Activated naive CD8-positive, alpha-beta T cell (primary cell): Measurements from ENCODE around the gene ZBTB20.

Source experiments
- H3K27ac Mint-ChIP-seq: one replicate; pipeline ENCODE4 v1.8.0; 2021; ENCODE audit warnings: mixed read lengths
- H3K27me3 Mint-ChIP-seq: one replicate; pipeline ENCODE4 v1.8.0; 2021; ENCODE audit warnings: mixed read lengths
- H3K36me3 Mint-ChIP-seq: one replicate; pipeline ENCODE4 v1.8.0; 2021; ENCODE audit warnings: mixed read lengths
- H3K4me1 Mint-ChIP-seq: one replicate; pipeline ENCODE4 v1.8.0; 2021; ENCODE audit warnings: low read depth, mixed read lengths
- H3K4me3 Mint-ChIP-seq: one replicate; pipeline ENCODE4 v1.8.0; 2021; ENCODE audit warnings: mild to moderate bottlenecking, mixed read lengths
- H3K9me3 Mint-ChIP-seq: one replicate; pipeline ENCODE4 v1.8.0; 2021; ENCODE audit warnings: low read depth, mixed read lengths

Gene ZBTB20

GRCh38 chr3:114764056-114764492 is 383.0 kb downstream of the ZBTB20 start:
- H3K9me3 Mint-ChIP-seq, result no peaks in the 10 kb centered on the region

GRCh38 chr3:114762144-114762543 is 384.9 kb downstream of the ZBTB20 start:
- Mint-ChIP-seq H3K27ac (no peak overlapping the region), H3K27me3 (no peaks in the 10 kb centered on the region), H3K36me3 (peaks cover 7% of the 10 kb centered on the region), H3K4me3 (no peak overlapping the region), H3K9me3 (no peaks in the 10 kb centered on the region), H3K4me1 (peaks cover 29% of the 10 kb centered on the region)

More at GRCh38 chr3:114764056-114764492, 383.0 kb downstream of the ZBTB20 start:
- Mint-ChIP-seq H3K27me3 (no peaks in the 10 kb centered on the region), H3K36me3 (peaks cover 7% of the 10 kb centered on the region), H3K4me3 (no peak overlapping the region), H3K27ac (no peak overlapping the region), H3K4me1 (peaks cover 31% of the 10 kb centered on the region)

- Mint-ChIP-seq H3K27me3 (no peaks in the 10 kb centered on the region), H3K9me3 (no peaks in the 10 kb centered on the region), H3K27ac (no peak overlapping the region), H3K4me3 (no peak overlapping the region), H3K36me3 (peaks cover 4% of the 10 kb centered on the region), H3K4me1 (peaks cover 23% of the 10 kb centered on the region)
These were observed 386.4 kb downstream of the ZBTB20 start for GRCh38 chr3:114760679-114761078.

- Mint-ChIP-seq H3K4me3 (no peak overlapping the region), H3K9me3 (no peaks in the 10 kb centered on the region), H3K4me1 (peaks cover 8% of the 10 kb centered on the region), H3K36me3 (peaks cover under 1% of the 10 kb centered on the region), H3K27ac (no peak overlapping the region), H3K27me3 (no peaks in the 10 kb centered on the region)
These were observed 388.0 kb downstream of the ZBTB20 start for GRCh38 chr3:114758831-114759699.

GRCh38 chr3:114756506-114757279 is 390.4 kb downstream of the ZBTB20 start:
- H3K27me3 Mint-ChIP-seq, result no peaks in the 10 kb centered on the region
- no peak overlapping the region for H3K27ac Mint-ChIP-seq
- H3K4me1 Mint-ChIP-seq, result peaks cover 7% of the 10 kb centered on the region
- no peaks in the 10 kb centered on the region for H3K9me3 Mint-ChIP-seq
- H3K4me3 Mint-ChIP-seq, result no peak overlapping the region
- no peaks in the 10 kb centered on the region for H3K36me3 Mint-ChIP-seq

- peak overlapping the region; percentile 1 for H3K4me3 Mint-ChIP-seq
- H3K36me3 Mint-ChIP-seq, result peaks cover 12% of the 10 kb centered on the region
- no peaks in the 10 kb centered on the region for H3K9me3 Mint-ChIP-seq
- H3K4me1 Mint-ChIP-seq, result peaks cover 20% of the 10 kb centered on the region
- peak overlapping the region; percentile 13 for H3K27ac Mint-ChIP-seq
- H3K27me3 Mint-ChIP-seq, result no peaks in the 10 kb centered on the region
These were observed 400.6 kb downstream of the ZBTB20 start for GRCh38 chr3:114746502-114746901.

- H3K27ac Mint-ChIP-seq, result no peak overlapping the region
- no peak overlapping the region for H3K4me3 Mint-ChIP-seq
- H3K4me1 Mint-ChIP-seq, result peaks cover 20% of the 10 kb centered on the region
- peaks cover 13% of the 10 kb centered on the region for H3K36me3 Mint-ChIP-seq
- no peaks in the 10 kb centered on the region for H3K9me3 Mint-ChIP-seq
- no peaks in the 10 kb centered on the region for H3K27me3 Mint-ChIP-seq
These were observed 401.5 kb downstream of the ZBTB20 start for GRCh38 chr3:114745322-114746240.

- no peak overlapping the region for H3K27ac Mint-ChIP-seq
- H3K36me3 Mint-ChIP-seq, result peaks cover 16% of the 10 kb centered on the region
- no peaks in the 10 kb centered on the region for H3K27me3 Mint-ChIP-seq
- no peak overlapping the region for H3K4me3 Mint-ChIP-seq
- H3K4me1 Mint-ChIP-seq, result peaks cover 16% of the 10 kb centered on the region
- H3K9me3 Mint-ChIP-seq, result no peaks in the 10 kb centered on the region
These were observed 403.2 kb downstream of the ZBTB20 start for GRCh38 chr3:114743746-114744485.

- Mint-ChIP-seq H3K9me3 (no peaks in the 10 kb centered on the region), H3K36me3 (peaks cover 20% of the 10 kb centered on the region), H3K4me3 (no peak overlapping the region), H3K4me1 (no peaks in the 10 kb centered on the region), H3K27me3 (no peaks in the 10 kb centered on the region), H3K27ac (no peak overlapping the region)
These were observed 406.0 kb downstream of the ZBTB20 start for GRCh38 chr3:114741066-114741465.

GRCh38 chr3:114739627-114740026 is 407.5 kb downstream of the ZBTB20 start:
- Mint-ChIP-seq H3K36me3 (peaks cover 12% of the 10 kb centered on the region), H3K4me3 (no peak overlapping the region), H3K27ac (no peak overlapping the region), H3K4me1 (no peaks in the 10 kb centered on the region), H3K9me3 (no peaks in the 10 kb centered on the region), H3K27me3 (no peaks in the 10 kb centered on the region)

GRCh38 chr3:114732353-114732752 is 414.7 kb downstream of the ZBTB20 start:
- H3K9me3 Mint-ChIP-seq, result no peaks in the 10 kb centered on the region
- H3K27me3 Mint-ChIP-seq, result no peaks in the 10 kb centered on the region
- H3K4me1 Mint-ChIP-seq, result peaks cover 4% of the 10 kb centered on the region
- H3K27ac Mint-ChIP-seq, result no peak overlapping the region
- peaks cover 3% of the 10 kb centered on the region for H3K36me3 Mint-ChIP-seq
- no peak overlapping the region for H3K4me3 Mint-ChIP-seq

- Mint-ChIP-seq H3K36me3 (peaks cover 7% of the 10 kb centered on the region), H3K4me1 (peaks cover 10% of the 10 kb centered on the region), H3K27ac (no peak overlapping the region), H3K4me3 (no peak overlapping the region), H3K27me3 (no peaks in the 10 kb centered on the region), H3K9me3 (no peaks in the 10 kb centered on the region)
These were observed 416.7 kb downstream of the ZBTB20 start for GRCh38 chr3:114730397-114730796.

GRCh38 chr3:114727373-114727772 is 419.7 kb downstream of the ZBTB20 start:
- H3K27me3 Mint-ChIP-seq, result no peaks in the 10 kb centered on the region
- H3K4me3 Mint-ChIP-seq, result no peak overlapping the region
- H3K9me3 Mint-ChIP-seq, result no peaks in the 10 kb centered on the region
- H3K27ac Mint-ChIP-seq, result no peak overlapping the region
- H3K36me3 Mint-ChIP-seq, result peaks cover 9% of the 10 kb centered on the region
- peaks cover 18% of the 10 kb centered on the region for H3K4me1 Mint-ChIP-seq

GRCh38 chr3:114725966-114726365 is 421.1 kb downstream of the ZBTB20 start:
- H3K9me3 Mint-ChIP-seq, result no peaks in the 10 kb centered on the region
- H3K4me3 Mint-ChIP-seq, result no peak overlapping the region
- peaks cover 32% of the 10 kb centered on the region for H3K4me1 Mint-ChIP-seq

More at GRCh38 chr3:114725966-114726365, 421.1 kb downstream of the ZBTB20 start:
- Mint-ChIP-seq H3K27ac (no peak overlapping the region), H3K36me3 (peaks cover 9% of the 10 kb centered on the region), H3K27me3 (no peaks in the 10 kb centered on the region)
